Common myeloid progenitor, CD34-positive (primary cell): ENCODE measurements around the gene UCP3.

ENCODE experiments used
- CTCF ChIA-PET: fragments of 350-600 bp; sonication (Branson Sonifier 250); formaldehyde crosslinking; loops from one replicate; lab custom pipeline; 2021; ENCODE audit warnings: antibody characterized with exemption; lab: Charles Lee
- POLR2A ChIA-PET: fragments of 350-600 bp; sonication (Branson Sonifier 250); formaldehyde crosslinking; loops from one replicate; lab custom pipeline; 2021; ENCODE audit warnings: antibody characterized with exemption; lab: Charles Lee
- DNase-seq, 3 donors: peaks; one replicate each; pipeline versions ENCODE4 v3.0.0 to v3.0.0-alpha.2; 2013
- H3K27ac ChIP-seq, 2 experiments: 1 replicate in 1 of 2; 2 replicates in 1 of 2; pipeline ENCODE4 v1.7.0; 2013; ENCODE audit warnings: inconsistent platforms in 2 of 2, low read length in 2 of 2, mild to moderate bottlenecking in 2 of 2, low read depth in 1 of 2, moderate library complexity in 1 of 2; ENCODE audit not compliant: severe bottlenecking in 2 of 2, insufficient read depth in 1 of 2, poor library complexity in 1 of 2
- H3K27me3 ChIP-seq, 5 experiments: replicated peaks in 2 of 5; 1 replicate in 3 of 5; 2 replicates in 2 of 5; pipeline versions ENCODE4 v1.6.1 to v1.7.0; 2013; ENCODE audit warnings: low read length in 4 of 5, mild to moderate bottlenecking in 2 of 5, moderate library complexity in 2 of 5, inconsistent platforms in 1 of 5; ENCODE audit not compliant: insufficient read depth in 5 of 5, control insufficient read depth in 4 of 5
- H3K36me3 ChIP-seq, 4 experiments: 1 replicate in 2 of 4; 2 replicates in 2 of 4; pipeline versions ENCODE4 v1.6.1 to v1.7.0; 2013; ENCODE audit warnings: low read length in 3 of 4, control low read depth in 1 of 4, mild to moderate bottlenecking in 1 of 4; ENCODE audit not compliant: control insufficient read depth in 4 of 4, insufficient read depth in 4 of 4
- H3K4me1 ChIP-seq, 4 experiments: 1 replicate in 3 of 4; 2 replicates in 1 of 4; pipeline versions ENCODE4 v1.6.1 to v1.7.1; 2013; ENCODE audit warnings: low read length in 3 of 4, mild to moderate bottlenecking in 3 of 4, control low read depth in 1 of 4, inconsistent platforms in 1 of 4, moderate library complexity in 1 of 4; ENCODE audit not compliant: control insufficient read depth in 4 of 4, insufficient read depth in 4 of 4; ENCODE audit errors: control extremely low read depth in 1 of 4
- H3K4me3 ChIP-seq, 7 experiments: 1 replicate in 4 of 7; 2 replicates in 3 of 7; pipeline versions ENCODE4 v1.5.1 to v1.7.0; 2013; ENCODE audit warnings: mild to moderate bottlenecking in 7 of 7, low read length in 6 of 7, moderate library complexity in 6 of 7, inconsistent platforms in 2 of 7, low read depth in 2 of 7, control low read depth in 1 of 7; ENCODE audit not compliant: insufficient read depth in 4 of 7, control insufficient read depth in 1 of 7; ENCODE audit errors: extremely low read depth in 1 of 7
- H3K9me3 ChIP-seq, 5 experiments: 1 replicate in 4 of 5; 2 replicates in 1 of 5; pipeline versions ENCODE4 v1.6.1 to v1.7.1; 2013; ENCODE audit warnings: low read length in 4 of 5, mild to moderate bottlenecking in 2 of 5, inconsistent platforms in 1 of 5, low read depth in 1 of 5, moderate library complexity in 1 of 5; ENCODE audit not compliant: control insufficient read depth in 4 of 5, insufficient read depth in 2 of 5; ENCODE audit errors: control extremely low read depth in 1 of 5
- WGBS: methylation state at CpG from one replicate; pipeline ENCODE4 v1.1.5; 2013; ENCODE audit not compliant: insufficient coverage; 5-methylcytosine and 5-hydroxymethylcytosine counted together

UCP3 gene

GRCh38 chr11:74012074-74012809 lies 3.4 kb upstream of the UCP3 start:
- 97% methylated on average over 7 of the region's 14 CpGs for whole genome bisulfite sequencing
- peak overlapping the region in 1 of 2 experiments; percentile 69 for H3K27ac ChIP-seq
- H3K9me3 ChIP-seq, result no peaks in the 10 kb centered on the region
- CTCF ChIA-PET, result interaction anchor here (1.8 kb wide), 1 partner anchor 33 kb away, joined by 3 read pairs; no protein-coding TSS in a partner anchor
- no peak for DNase-seq
- peak overlapping the region in 1 of 7 experiments; percentile 2 for H3K4me3 ChIP-seq
- no peaks in the 10 kb centered on the region for H3K27me3 ChIP-seq
- peaks cover 0 to 21% (median 10%) of the 10 kb centered on the region in 4 experiments for H3K36me3 ChIP-seq
- H3K4me1 ChIP-seq, result peaks cover 7 to 56% (median 47%) of the 10 kb centered on the region in 4 experiments
- POLR2A ChIA-PET, result interaction anchor here (0.6 to 1.7 kb wide), 2 partner anchors 30 to 40 kb away, joined by 3 to 6 read pairs; partner anchors contain the start of gene UCP2

- H3K9me3 ChIP-seq, result no peaks in the 10 kb centered on the region
- peak overlapping the region in 2 of 7 experiments; percentile 2 to 16 for H3K4me3 ChIP-seq
- CTCF ChIA-PET, result interaction anchor here (1.8 kb wide), 1 partner anchor 33 kb away, joined by 3 read pairs; no protein-coding TSS in a partner anchor
- DNase-seq, result peak; percentile 78 to 93 (median 88)
- peaks cover 7 to 56% (median 47%) of the 10 kb centered on the region in 4 experiments for H3K4me1 ChIP-seq
- H3K27ac ChIP-seq, result peak overlapping the region in 1 of 2 experiments; percentile 69
- 73% methylated on average over 6 of the region's 8 CpGs for WGBS
- H3K27me3 ChIP-seq, result no peaks in the 10 kb centered on the region
- H3K36me3 ChIP-seq, result peaks cover 0 to 13% (median 7%) of the 10 kb centered on the region in 4 experiments
- POLR2A ChIA-PET, result interaction anchor here (0.6 to 1.7 kb wide), 3 partner anchors 29 to 41 kb away, joined by 3 to 6 read pairs (median 3); partner anchors contain the start of gene UCP2
Measured at GRCh38 chr11:74011360-74012073, 2.6 kb upstream of the UCP3 start.

GRCh38 chr11:74010306-74011300 lies 1.7 kb upstream of the UCP3 start:
- H3K4me3 ChIP-seq, result no peak overlapping the region
- CTCF ChIA-PET, result interaction anchor here (0.8 to 1.3 kb wide), 5 partner anchors 10 to 44 kb away, joined by 3 to 5 read pairs (median 4); no protein-coding TSS in a partner anchor

GRCh38 chr11:74009675-74010305 lies 905 bp upstream of the UCP3 start:
- Histone ChIP-seq H3K36me3 (peaks cover 0 to 8% (median 5%) of the 10 kb centered on the region in 4 experiments), H3K4me3 (no peak overlapping the region), H3K27me3 (no peaks in the 10 kb centered on the region), H3K27ac (no peak overlapping the region), H3K9me3 (no peaks in the 10 kb centered on the region), H3K4me1 (peaks cover 6 to 64% (median 48%) of the 10 kb centered on the region in 4 experiments)
- POLR2A ChIA-PET, result interaction anchor here (0.6 to 1.1 kb wide), 2 partner anchors 18 to 30 kb away, joined by 3 to 5 read pairs; no protein-coding TSS in a partner anchor
- CTCF ChIA-PET, result interaction anchor here (0.8 to 1.3 kb wide), 5 partner anchors 10 to 44 kb away, joined by 3 to 5 read pairs (median 4); no protein-coding TSS in a partner anchor
- 100% methylated on average over 1 of the region's 5 CpGs for WGBS
- no peak for DNase-seq

More at GRCh38 chr11:74010306-74011300, 1.7 kb upstream of the UCP3 start:
- H3K27me3 ChIP-seq, result no peaks in the 10 kb centered on the region
- peaks cover 0 to 8% (median 5%) of the 10 kb centered on the region in 4 experiments for H3K36me3 ChIP-seq
- H3K9me3 ChIP-seq, result no peaks in the 10 kb centered on the region
- POLR2A ChIA-PET, result interaction anchor here (0.6 to 1.7 kb wide), 4 partner anchors 19 to 40 kb away, joined by 3 to 6 read pairs (median 4); partner anchors contain the start of gene UCP2
- DNase-seq, result peak in 2 of 3 donors; percentile 56 to 57
- 88% methylated on average over 5 of the region's 9 CpGs for WGBS
- H3K4me1 ChIP-seq, result peaks cover 7 to 62% (median 48%) of the 10 kb centered on the region in 4 experiments
- peak overlapping the region in 1 of 2 experiments; percentile 69 for H3K27ac ChIP-seq

DNA sequence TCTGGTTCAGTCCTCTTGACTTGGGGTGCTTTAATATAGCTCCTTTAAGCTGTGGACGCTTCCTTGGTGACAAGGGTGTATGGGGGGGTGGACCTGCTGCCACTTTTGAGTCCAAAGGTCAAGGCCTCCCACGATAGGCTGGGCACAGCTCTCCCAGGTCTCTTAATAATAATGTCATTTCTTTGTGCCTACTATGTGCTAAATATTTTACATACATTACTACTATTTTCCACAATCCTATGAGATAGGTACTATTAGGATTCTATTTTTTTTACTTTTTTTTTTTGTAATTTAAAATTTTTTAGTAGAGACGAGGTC lies 304 bp upstream of the UCP3 start:
- Histone ChIP-seq H3K4me3 (no peak overlapping the region), H3K9me3 (no peaks in the 10 kb centered on the region), H3K27me3 (no peaks in the 10 kb centered on the region), H3K27ac (no peak overlapping the region), H3K36me3 (peaks cover 0 to 8% (median 5%) of the 10 kb centered on the region in 4 experiments), H3K4me1 (peaks cover 3 to 64% (median 48%) of the 10 kb centered on the region in 4 experiments)
- DNase-seq, result no peak
- ChIA-PET POLR2A (no interaction called here), CTCF (no interaction called here)
- no CpG with 5 or more reads among the region's 3 CpGs for WGBS
